Ascending aorta (tissue), 2 donors: ENCODE measurements around the gene PROSER3. TPM values are rescaled to one million over a fixed set of nuclear protein-coding genes. Genes with fewer than 3 reads are reported as not detected.
A peak's percentile ranks its signal among the peaks of the same experiment; 100 is the strongest.

ENCODE experiments used
- DNase-seq, 2 donors: peaks; one replicate each; pipeline ENCODE4 v3.0.0-alpha.2; 2019; ENCODE audit warnings: low spot score in 2 of 2
- H3K27ac ChIP-seq, 2 donors: fragments of 200-600 bp; sonication (generic); one replicate each; pipeline ENCODE4 v1.5.1; 2016 to 2017; ENCODE audit warnings: mild to moderate bottlenecking in 1 of 2
- H3K27me3 ChIP-seq: fragments of 200-600 bp; sonication (generic); one replicate; pipeline ENCODE4 v1.5.1; 2017
- H3K36me3 ChIP-seq, 2 donors: fragments of 200-600 bp; sonication (generic); one replicate each; pipeline ENCODE4 v1.5.1; 2016
- H3K4me1 ChIP-seq, 2 donors: fragments of 200-600 bp; sonication (generic); one replicate each; pipeline ENCODE4 v1.5.1; 2016 to 2017; ENCODE audit warnings: mild to moderate bottlenecking in 1 of 2
- H3K4me3 ChIP-seq, 2 donors: fragments of 200-600 bp; sonication (generic); one replicate each; pipeline ENCODE4 v1.5.1; 2016 to 2017; ENCODE audit warnings: mild to moderate bottlenecking in 1 of 2
- H3K9me3 ChIP-seq, 2 donors: fragments of 200-600 bp; sonication (generic); one replicate each; pipeline ENCODE4 v1.5.1; 2016
- CTCF ChIP-seq, 3 experiments: fragments of 200-600 bp in 2 of 3; fragments of 450-650 bp in 1 of 3; sonication (generic) in 2 of 3; IDR thresholded peaks; one replicate each; pipeline ENCODE4 v1.5.1; 2016 to 2019; ENCODE audit warnings: antibody characterized with exemption in 3 of 3, mild to moderate bottlenecking in 1 of 3, moderate library complexity in 1 of 3
- intact Hi-C: fragments of 100-400 bp; cut with DNase I; formaldehyde crosslinking; loops from one replicate; pipeline ENCODE4 v1.15.1; 2023
- total RNA-seq: library from RNA; depleted of rRNA; stranded (reverse); fragments of >200 nt; gene quantifications from one replicate; pipeline ENCODE4 v1.1.0, GENCODE V29; 2016

Gene PROSER3
- total RNA-seq, 1 donor from 2014 or later, result 6.5 TPM

GRCh38 chr19:35716801-35717664 is 40.9 kb upstream of the PROSER3 start:
- peak; percentile 92 to 95 (median 93) for TF ChIP-seq CTCF (IDR thresholded peaks at IDR 0.05)
- H3K36me3 ChIP-seq, result peaks cover 21 to 25% of the 10 kb centered on the region in 2 donors
- H3K27me3 ChIP-seq, result no peaks in the 10 kb centered on the region
- intact Hi-C loops, result loop anchor here (1.0 to 2.0 kb wide), 12 partner anchors 15 to 214 kb away; partner anchors contain the start of genes ARHGAP33, HAUS5, HSPB6 and PSENEN
- peaks cover 7 to 19% of the 10 kb centered on the region in 2 donors for H3K4me1 ChIP-seq
- no peaks in the 10 kb centered on the region for H3K9me3 ChIP-seq
- peak overlapping the region; percentile 85 to 86 for H3K27ac ChIP-seq
- H3K4me3 ChIP-seq, result peak overlapping the region; percentile 79 to 95
- DNase-seq, result peak; percentile 88 to 98

GRCh38 chr19:35717665-35718344 is 40.2 kb upstream of the PROSER3 start, which contains the start of gene KMT2B:
Gene KMT2B (plus strand): TSS chr19:35718003. CDS start chr19:35718019, 16 bp downstream.
- Histone ChIP-seq H3K9me3 (no peaks in the 10 kb centered on the region), H3K27me3 (no peaks in the 10 kb centered on the region), H3K36me3 (peaks cover 28 to 33% of the 10 kb centered on the region in 2 donors), H3K4me3 (peak within 1 kb of the TSS; percentile 79 to 95), H3K4me1 (peaks cover 7 to 19% of the 10 kb centered on the region in 2 donors), H3K27ac (peak within 1 kb of the TSS; percentile 85 to 87)
- TF ChIP-seq CTCF (IDR thresholded peaks at IDR 0.05), result no peak
- DNase-seq, result no peak
- intact Hi-C loops, result loop anchor here (1.0 to 2.0 kb wide), 11 partner anchors 16 to 213 kb away; partner anchors contain the start of genes ARHGAP33, HAUS5, HSPB6 and PSENEN

GRCh38 chr19:35718345-35719041 is 39.5 kb upstream of the PROSER3 start:
- Histone ChIP-seq H3K27me3 (no peaks in the 10 kb centered on the region), H3K36me3 (peaks cover 35 to 40% of the 10 kb centered on the region in 2 donors), H3K4me1 (peaks cover 7 to 19% of the 10 kb centered on the region in 2 donors), H3K9me3 (no peaks in the 10 kb centered on the region), H3K4me3 (peak overlapping the region; percentile 79 to 95), H3K27ac (peak overlapping the region; percentile 82 to 87)
- no peak for TF ChIP-seq CTCF (IDR thresholded peaks at IDR 0.05)
- intact Hi-C loops, result no loop called here
- DNase-seq, result peak in 1 of 2 donors; percentile 77

- no peaks in the 10 kb centered on the region for H3K9me3 ChIP-seq
- no peak overlapping the region for H3K27ac ChIP-seq
- peaks cover 7 to 19% of the 10 kb centered on the region in 2 donors for H3K4me1 ChIP-seq
- TF ChIP-seq CTCF (IDR thresholded peaks at IDR 0.05), result no peak
- peak overlapping the region; percentile 79 to 95 for H3K4me3 ChIP-seq
- DNase-seq, result peak in 1 of 2 donors; percentile 64
- no peaks in the 10 kb centered on the region for H3K27me3 ChIP-seq
- H3K36me3 ChIP-seq, result peaks cover 46 to 51% of the 10 kb centered on the region in 2 donors
- intact Hi-C loops, result no loop called here
Observed at GRCh38 chr19:35719402-35720162, 38.4 kb upstream of the PROSER3 start.
